HG02981 (cell line): ENCODE measurements around the gene GALK2.
"Not testable (repeated sequence)": the region's sequence is repeated elsewhere in the genome, so short reads cannot be mapped to it uniquely, and the experiment has no call there.

Source experiments
- ATAC-seq: cut with Tn5 transposase; IDR thresholded peaks from one replicate; pipeline ENCODE4 v1.9.1; 2021; ENCODE audit warnings: mild to moderate bottlenecking, moderate library complexity; ENCODE audit not compliant: unreplicated experiment

GALK2 gene

DNA sequence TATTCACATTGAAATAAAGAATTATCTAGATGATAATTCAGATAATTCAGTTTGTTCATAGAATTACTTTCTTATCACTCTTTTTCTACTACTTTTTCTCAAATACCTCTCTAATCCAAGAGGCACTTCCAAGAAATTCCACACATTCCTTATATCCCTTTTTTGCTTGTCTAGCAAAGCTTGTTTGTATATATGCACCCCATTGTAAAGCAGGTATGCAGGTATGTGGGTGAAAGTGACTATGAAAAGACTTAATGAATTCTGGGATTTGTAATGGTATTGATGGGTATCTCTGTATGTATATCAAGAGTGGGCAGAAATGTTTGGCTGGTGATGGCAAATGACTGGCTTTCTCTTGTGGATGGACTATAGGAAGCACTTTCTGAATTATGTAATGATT lies 158.9 kb downstream of the GALK2 start:
- no peak for ATAC-seq

DNA sequence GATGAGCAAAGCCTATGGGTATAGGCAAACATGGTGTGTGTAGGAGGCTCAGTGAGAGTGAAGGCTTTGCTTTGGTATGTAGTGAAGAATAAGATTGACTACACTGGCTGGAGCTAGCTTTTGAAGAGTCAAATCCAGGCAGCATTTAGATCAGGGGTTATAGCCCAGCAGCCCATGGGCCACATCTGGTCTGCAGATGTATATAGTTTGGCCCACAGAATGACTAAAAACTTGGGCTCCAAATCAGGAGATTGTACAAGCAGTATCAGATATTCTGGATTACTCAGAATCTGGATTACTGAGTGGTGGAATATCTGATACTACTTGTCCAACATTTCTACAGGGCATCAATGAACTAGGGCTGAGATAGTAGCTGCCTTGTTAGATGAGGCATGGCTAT lies 160.1 kb downstream of the GALK2 start:
- ATAC-seq = no peak

DNA sequence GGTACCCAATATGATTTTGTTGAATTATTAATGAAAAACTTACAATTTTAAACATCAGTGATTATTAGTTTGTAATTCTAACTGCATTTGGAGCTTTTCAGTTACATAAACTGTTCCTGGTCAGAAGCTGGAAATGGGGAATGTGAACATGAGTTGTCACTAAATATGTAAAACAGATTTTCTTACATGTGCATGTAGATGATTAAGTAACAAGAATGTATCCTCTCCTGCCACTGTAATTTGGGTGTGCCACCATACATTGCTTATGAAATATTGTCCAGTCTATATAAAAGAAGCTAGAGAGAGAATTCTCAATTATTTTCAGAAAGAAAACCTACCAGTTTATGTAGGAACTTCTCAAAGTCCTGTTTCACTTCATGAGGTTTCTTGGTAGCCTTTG lies 161.4 kb downstream of the GALK2 start:
- no peak for ATAC-seq

DNA sequence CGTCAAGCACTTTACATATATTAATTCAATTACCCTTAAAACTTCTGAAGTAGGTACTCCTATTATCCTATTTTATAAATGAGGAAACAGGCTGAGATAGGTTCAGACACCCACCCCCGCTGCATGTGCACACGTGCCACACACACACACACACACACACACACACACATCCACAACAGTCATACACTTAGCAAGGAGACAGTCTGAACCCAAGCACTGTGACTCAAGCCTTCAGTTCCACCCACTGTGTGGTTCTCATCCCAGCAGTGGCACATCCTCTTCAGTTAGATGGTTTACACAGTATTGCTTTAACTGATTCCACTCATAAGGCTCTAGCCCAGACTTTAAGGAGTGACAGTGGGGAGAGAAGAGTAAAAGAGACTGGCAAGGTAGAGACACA lies 161.9 kb downstream of the GALK2 start:
- ATAC-seq = no peak

DNA sequence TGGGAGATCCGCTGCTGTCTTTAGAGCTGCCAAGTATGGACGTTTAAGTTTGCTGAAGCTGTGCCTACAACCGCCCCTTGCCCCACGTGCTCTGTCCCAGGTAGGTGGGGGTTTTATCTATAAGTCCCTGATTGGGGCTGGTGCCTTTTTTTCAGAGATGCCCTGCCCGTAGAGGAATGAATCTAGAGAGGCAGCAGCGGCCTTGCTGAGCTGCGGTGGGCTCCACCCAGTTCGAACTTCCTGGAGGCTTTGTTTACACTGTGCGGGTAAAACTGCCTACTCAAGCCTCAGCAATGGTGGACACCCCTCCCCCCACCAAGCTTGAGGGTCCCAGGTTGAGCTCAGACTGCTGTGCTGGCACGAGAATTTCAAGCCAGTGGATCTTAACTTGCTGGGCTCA lies 169.6 kb downstream of the GALK2 start:
- ATAC-seq = no peak

DNA sequence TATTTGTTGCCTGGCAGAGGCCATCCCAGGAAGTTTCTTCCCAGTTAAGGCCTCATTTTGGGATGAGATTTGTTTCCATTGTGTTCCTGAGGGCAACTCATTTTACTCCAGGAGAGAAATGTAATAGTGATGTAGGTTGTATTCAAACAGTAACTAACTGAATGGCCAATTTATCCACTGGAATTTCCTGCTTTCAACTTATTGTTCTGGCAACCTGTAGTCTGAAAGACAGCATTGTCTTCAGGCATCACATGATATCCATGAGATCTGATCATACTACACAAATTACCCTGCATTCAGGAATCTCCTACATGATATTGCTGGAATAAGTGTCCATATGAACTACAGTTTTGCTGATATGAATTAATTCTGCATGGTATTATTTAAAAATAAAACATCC lies 173.5 kb downstream of the GALK2 start:
- no peak for ATAC-seq

DNA sequence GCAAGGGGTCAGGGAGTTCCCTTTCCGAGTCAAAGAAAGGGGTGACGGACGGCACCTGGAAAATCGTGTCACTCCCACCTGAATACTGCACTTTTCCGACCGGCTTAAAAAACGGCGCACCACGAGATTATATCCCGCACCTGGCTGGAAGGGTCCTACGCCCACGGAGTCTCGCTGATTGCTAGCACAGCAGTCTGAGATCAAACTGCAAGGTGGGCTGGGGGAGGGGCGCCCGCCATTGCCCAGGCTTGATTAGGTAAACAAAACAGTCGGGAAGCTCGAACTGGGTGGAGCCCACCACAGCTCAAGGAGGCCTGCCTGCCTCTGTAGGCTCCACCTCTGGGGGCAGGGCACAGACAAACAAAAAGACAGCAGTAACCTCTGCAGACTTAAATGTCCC lies 184.4 kb downstream of the GALK2 start:
- not testable (repeated sequence) for ATAC-seq

DNA sequence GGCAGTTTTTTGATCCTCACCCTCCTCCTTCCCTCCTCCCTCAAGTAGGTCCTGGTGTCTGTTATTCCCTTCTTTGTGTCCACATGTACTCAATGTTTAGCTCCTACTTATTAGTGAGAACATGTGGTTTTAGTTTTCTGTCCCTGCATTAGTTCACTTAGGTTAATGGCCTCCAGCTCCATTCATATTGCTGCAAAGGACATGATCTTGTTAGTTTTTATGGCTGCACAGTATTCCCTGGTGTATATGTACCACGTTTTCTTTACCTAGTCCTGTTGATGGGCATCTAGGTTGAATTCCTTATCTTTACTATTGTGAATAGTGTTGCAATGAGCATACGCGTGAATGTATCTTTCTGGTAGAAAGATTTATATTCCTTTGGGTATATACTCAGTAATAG lies 191.3 kb downstream of the GALK2 start:
- ATAC-seq = no peak

DNA sequence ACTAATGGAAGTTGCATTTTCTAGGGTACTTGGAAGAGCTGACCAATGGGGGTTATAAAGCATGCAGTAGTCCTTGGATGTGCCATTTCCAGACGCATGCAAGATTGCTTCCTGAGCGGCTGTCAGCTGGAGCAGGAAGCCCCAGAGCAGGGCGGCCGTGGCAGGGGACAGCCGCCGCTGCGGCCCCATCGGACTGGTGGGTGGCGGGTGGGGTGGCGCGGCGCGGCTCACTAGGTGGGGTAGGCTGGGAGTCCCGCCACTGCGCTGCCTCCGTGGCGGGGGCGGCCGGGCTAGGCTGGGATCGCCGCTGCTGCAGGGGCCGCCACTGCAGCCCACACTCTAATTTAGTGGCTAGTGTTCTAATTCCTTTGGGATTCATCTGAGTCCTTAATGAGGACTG lies 196.4 kb downstream of the GALK2 start:
- ATAC-seq = no peak

DNA sequence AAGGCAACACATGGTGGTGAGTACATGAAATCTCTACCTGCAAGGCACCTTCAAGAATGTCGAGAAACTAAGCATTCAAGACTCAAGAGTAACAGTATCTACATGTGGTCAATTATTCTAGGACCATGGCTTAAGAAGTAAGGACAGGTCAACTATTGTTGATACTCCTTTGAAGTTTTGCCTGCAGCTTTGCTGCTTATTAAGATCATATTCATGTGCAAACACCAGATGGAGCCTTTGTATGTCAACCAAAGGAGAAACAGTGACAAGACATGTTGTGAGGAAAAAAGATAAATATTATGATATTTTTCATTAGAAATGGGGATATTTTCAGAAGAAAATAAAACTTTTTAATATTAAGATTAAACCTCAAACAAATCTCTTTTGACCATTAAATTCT lies 200.7 kb downstream of the GALK2 start:
- no peak for ATAC-seq

DNA sequence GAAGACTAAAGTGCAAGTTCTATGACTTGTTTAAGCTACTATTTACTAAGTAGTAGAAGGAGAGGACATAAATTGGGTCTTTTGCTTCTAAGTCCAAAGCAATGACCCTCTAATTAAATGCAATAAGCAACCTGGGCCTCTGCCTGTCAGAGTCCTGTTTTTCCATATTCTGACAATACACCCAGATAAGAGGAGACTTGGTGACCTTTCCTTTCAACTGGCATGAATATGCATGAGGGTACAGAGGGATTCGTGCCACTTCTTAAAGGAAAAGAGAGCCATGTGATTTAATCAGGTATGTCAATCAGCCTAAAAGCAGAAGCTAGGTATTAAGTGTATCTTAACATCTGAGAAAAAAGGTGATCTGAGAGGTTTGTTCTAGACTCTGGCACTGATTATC lies 202.3 kb downstream of the GALK2 start:
- no peak for ATAC-seq

DNA sequence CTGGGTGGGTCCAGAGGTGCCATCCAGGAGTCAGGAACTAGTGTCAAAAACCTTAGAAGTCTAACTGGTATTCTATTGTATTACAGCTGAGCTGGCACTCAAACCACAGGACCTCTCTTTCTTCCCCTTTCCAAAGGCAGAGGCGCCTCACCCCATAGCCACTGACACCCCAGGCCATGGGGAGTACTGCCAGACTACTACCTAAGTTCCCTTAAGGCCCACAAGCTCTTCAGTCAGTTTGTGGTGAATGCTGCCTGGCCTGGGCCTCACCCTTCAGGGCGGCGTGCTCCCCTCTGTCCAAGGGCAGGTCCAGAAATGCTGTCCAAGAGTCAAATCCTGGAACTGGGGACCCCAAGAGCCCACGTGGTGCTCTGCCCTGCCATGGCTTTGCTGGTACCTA lies 209.9 kb downstream of the GALK2 start:
- ATAC-seq = no peak

DNA sequence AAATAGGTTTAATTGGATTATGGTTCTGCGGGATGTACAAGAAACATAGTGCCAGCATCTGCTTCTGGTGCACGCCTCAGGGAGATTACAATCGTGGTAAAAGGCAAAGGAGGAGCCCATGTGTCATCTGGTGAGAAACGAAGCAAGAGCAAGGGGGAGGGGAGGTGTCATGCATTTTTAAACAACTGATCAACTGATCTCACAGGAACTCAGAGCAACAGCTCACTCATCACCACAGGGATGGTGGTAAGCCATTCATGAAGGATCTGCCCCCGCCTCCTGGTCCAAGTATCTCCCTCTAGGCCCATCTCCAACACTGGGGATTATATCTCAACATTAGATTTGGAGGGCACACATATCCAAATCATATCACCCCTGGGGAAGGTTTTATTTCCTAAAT lies 210.9 kb downstream of the GALK2 start:
- ATAC-seq = no peak
